ENCODE results near the gene NFRKB. TPM values are rescaled to one million over a fixed set of nuclear protein-coding genes. Genes with fewer than 3 reads are reported as not detected.

The NFRKB gene
- total RNA-seq: 10 to 100 TPM; 23.2 to 31.9 TPM
- 10 to 100 TPM in 1 of 2 donors, 1 to 10 TPM in 1; 8.1 to 11.9 TPM for polyA plus RNA-seq
- long read RNA-seq, donor 1: 0 reads
- long read RNA-seq, donor 2: 0 reads
- long read RNA-seq, donor 3: 0 reads
- long read RNA-seq, donor 4: 0 reads
- long read RNA-seq, donor 5: 0 reads

GRCh38 chr11:129895126-129896041, at the start of gene NFRKB:
Gene NFRKB, minus strand, starts transcription at chr11:129895578. Its CDS starts 2,729 bp downstream, at chr11:129892849.
- ATAC-seq (ENCODE audit: insufficient read depth, low FRiP score) (peak; percentile 100), DNase-seq (peak; percentile 89 to 92 (median 91))
- no peak for TF ChIP-seq CTCF (IDR thresholded peaks at IDR 0.05; ENCODE audit: control extremely low read depth, extremely low read depth)
- no peaks in the 10 kb centered on the region for H3K9me3 ChIP-seq (ENCODE audit: control insufficient read depth in 4 of 4, insufficient read depth in 3 of 4, low read length in 3 of 4)
- H3K36me3 ChIP-seq (ENCODE audit: control insufficient read depth in 4 of 4, insufficient read depth in 4 of 4, low read length in 4 of 4): peaks cover 7 to 23% (median 10%) of the 10 kb centered on the region in 4 donors
- peaks cover 1 to 18% (median 8%) of the 10 kb centered on the region in 5 donors for H3K4me1 ChIP-seq (ENCODE audit: control insufficient read depth in 5 of 5, insufficient read depth in 5 of 5, low read length in 5 of 5)
- peak within 1 kb of the TSS; percentile 99 for H3K4me3 ChIP-seq
- 1% methylated on average over 51 to 77 of the region's 77 CpGs for WGBS, 2 donors
- H3K27me3 ChIP-seq (ENCODE audit: control insufficient read depth in 3 of 3, insufficient read depth in 3 of 3, low read length in 2 of 3): no peaks in the 10 kb centered on the region
- peak within 1 kb of the TSS; percentile 76 to 91 for H3K27ac ChIP-seq (ENCODE audit: low read depth in 1 of 2, low read length in 1 of 2)
- peak within 1 kb of the TSS; percentile 63 to 69 for H3K9ac ChIP-seq (ENCODE audit: insufficient read depth in 1 of 2, low read length in 2 of 2)

GRCh38 chr11:129944696-129945095, 49.3 kb upstream of the NFRKB start:
- DNase-seq (no peak), ATAC-seq (ENCODE audit: insufficient read depth, low FRiP score) (no peak)
- H3K9ac ChIP-seq (ENCODE audit: insufficient read depth in 1 of 2, low read length in 2 of 2): no peak overlapping the region
- no peaks in the 10 kb centered on the region for H3K4me1 ChIP-seq (ENCODE audit: control insufficient read depth in 5 of 5, insufficient read depth in 5 of 5, low read length in 5 of 5)
- peaks cover 11 to 19% (median 13%) of the 10 kb centered on the region in 4 donors for H3K36me3 ChIP-seq (ENCODE audit: control insufficient read depth in 4 of 4, insufficient read depth in 4 of 4, low read length in 4 of 4)
- no peak overlapping the region for H3K27ac ChIP-seq (ENCODE audit: low read depth in 1 of 2, low read length in 1 of 2)
- no peak for TF ChIP-seq CTCF (IDR thresholded peaks at IDR 0.05; ENCODE audit: control extremely low read depth, extremely low read depth)
- H3K4me3 ChIP-seq: no peak overlapping the region
- no peaks in the 10 kb centered on the region for H3K9me3 ChIP-seq (ENCODE audit: control insufficient read depth in 4 of 4, insufficient read depth in 3 of 4, low read length in 3 of 4)
- H3K27me3 ChIP-seq (ENCODE audit: control insufficient read depth in 3 of 3, insufficient read depth in 3 of 3, low read length in 2 of 3): no peaks in the 10 kb centered on the region
- 98 to 99% methylated on average over 18 of the region's 18 CpGs for WGBS, 2 donors

GRCh38 chr11:129943036-129943435, 47.7 kb upstream of the NFRKB start:
- Histone ChIP-seq H3K27ac (ENCODE audit: low read depth in 1 of 2, low read length in 1 of 2) (no peak overlapping the region), H3K4me1 (ENCODE audit: control insufficient read depth in 5 of 5, insufficient read depth in 5 of 5, low read length in 5 of 5) (no peaks in the 10 kb centered on the region), H3K9me3 (ENCODE audit: control insufficient read depth in 4 of 4, insufficient read depth in 3 of 4, low read length in 3 of 4) (no peaks in the 10 kb centered on the region), H3K9ac (ENCODE audit: insufficient read depth in 1 of 2, low read length in 2 of 2) (no peak overlapping the region), H3K36me3 (ENCODE audit: control insufficient read depth in 4 of 4, insufficient read depth in 4 of 4, low read length in 4 of 4) (peaks cover 11 to 24% (median 14%) of the 10 kb centered on the region in 4 donors), H3K27me3 (ENCODE audit: control insufficient read depth in 3 of 3, insufficient read depth in 3 of 3, low read length in 2 of 3) (no peaks in the 10 kb centered on the region), H3K4me3 (no peak overlapping the region)
- peak in 2 of 3 donors; percentile 64 to 70 for DNase-seq
- no peak for TF ChIP-seq CTCF (IDR thresholded peaks at IDR 0.05; ENCODE audit: control extremely low read depth, extremely low read depth)
- no peak for ATAC-seq (ENCODE audit: insufficient read depth, low FRiP score)
